ENCODE measurements around the gene CFAP100.

DNA sequence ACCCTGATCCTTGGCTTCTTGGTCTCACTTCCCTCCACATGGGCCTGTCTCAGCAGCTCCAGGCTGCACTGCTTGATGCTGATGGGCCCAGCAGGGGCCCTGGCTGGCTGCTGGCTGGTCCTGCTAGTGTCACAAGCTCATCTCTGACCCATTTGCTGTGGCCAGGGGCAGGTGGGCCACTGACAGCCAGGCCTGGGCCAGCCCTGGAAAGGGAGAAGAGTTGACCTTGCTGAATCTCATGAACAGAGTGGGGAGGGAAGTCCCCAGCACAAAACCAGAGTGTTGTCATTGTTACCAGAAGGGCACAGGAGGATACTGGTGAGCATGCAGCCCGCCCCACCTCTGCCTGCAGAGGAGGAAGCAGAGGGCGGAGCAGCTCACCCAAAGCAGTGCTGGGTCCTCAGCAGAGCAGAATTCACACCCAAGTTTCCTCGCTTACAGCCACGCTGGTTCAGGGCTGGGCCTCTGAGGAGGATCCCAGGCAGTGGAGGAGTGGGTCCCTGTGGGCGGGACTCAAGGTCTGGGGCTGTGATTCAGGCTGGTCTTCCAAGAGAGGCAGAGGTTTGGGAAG, 29.9 kb upstream of the CFAP100 start:
- TF ChIP-seq, protein P1, sequence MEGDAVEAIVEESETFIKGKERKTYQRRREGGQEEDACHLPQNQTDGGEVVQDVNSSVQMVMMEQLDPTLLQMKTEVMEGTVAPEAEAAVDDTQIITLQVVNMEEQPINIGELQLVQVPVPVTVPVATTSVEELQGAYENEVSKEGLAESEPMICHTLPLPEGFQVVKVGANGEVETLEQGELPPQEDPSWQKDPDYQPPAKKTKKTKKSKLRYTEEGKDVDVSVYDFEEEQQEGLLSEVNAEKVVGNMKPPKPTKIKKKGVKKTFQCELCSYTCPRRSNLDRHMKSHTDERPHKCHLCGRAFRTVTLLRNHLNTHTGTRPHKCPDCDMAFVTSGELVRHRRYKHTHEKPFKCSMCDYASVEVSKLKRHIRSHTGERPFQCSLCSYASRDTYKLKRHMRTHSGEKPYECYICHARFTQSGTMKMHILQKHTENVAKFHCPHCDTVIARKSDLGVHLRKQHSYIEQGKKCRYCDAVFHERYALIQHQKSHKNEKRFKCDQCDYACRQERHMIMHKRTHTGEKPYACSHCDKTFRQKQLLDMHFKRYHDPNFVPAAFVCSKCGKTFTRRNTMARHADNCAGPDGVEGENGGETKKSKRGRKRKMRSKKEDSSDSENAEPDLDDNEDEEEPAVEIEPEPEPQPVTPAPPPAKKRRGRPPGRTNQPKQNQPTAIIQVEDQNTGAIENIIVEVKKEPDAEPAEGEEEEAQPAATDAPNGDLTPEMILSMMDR (tag by site-specific recombination; IDR thresholded peaks at IDR 0.05) = no peak
- TF ChIP-seq, protein P2, sequence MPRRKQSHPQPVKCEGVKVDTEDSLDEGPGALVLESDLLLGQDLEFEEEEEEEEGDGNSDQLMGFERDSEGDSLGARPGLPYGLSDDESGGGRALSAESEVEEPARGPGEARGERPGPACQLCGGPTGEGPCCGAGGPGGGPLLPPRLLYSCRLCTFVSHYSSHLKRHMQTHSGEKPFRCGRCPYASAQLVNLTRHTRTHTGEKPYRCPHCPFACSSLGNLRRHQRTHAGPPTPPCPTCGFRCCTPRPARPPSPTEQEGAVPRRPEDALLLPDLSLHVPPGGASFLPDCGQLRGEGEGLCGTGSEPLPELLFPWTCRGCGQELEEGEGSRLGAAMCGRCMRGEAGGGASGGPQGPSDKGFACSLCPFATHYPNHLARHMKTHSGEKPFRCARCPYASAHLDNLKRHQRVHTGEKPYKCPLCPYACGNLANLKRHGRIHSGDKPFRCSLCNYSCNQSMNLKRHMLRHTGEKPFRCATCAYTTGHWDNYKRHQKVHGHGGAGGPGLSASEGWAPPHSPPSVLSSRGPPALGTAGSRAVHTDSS (tag by site-specific recombination; IDR thresholded peaks at IDR 0.05) = no peak
- TF ChIP-seq ZNF501 (tag by site-specific recombination; IDR thresholded peaks at IDR 0.05) (no peak), ZFP37 (tag by site-specific recombination; IDR thresholded peaks at IDR 0.05) (no peak), RBAK (tag by site-specific recombination; IDR thresholded peaks at IDR 0.05) (no peak), ZFHX2 (tag by site-specific recombination; conservative IDR thresholded peaks at IDR 0.05) (no peak; the same call in 1 of the 2 replicates), YY1 (tag by site-specific recombination; IDR thresholded peaks at IDR 0.05) (no peak), ZNF324 (tag by site-specific recombination; IDR thresholded peaks at IDR 0.05) (no peak), HOXA7 (CRISPR knock-in tag; IDR thresholded peaks at IDR 0.05; ENCODE audit: borderline replicate concordance) (no peak), PRDM1 (tag by site-specific recombination; IDR thresholded peaks at IDR 0.05) (no peak), ZNF707 (tag by site-specific recombination; IDR thresholded peaks at IDR 0.05) (no peak)
- TF ChIP-seq, protein P3, sequence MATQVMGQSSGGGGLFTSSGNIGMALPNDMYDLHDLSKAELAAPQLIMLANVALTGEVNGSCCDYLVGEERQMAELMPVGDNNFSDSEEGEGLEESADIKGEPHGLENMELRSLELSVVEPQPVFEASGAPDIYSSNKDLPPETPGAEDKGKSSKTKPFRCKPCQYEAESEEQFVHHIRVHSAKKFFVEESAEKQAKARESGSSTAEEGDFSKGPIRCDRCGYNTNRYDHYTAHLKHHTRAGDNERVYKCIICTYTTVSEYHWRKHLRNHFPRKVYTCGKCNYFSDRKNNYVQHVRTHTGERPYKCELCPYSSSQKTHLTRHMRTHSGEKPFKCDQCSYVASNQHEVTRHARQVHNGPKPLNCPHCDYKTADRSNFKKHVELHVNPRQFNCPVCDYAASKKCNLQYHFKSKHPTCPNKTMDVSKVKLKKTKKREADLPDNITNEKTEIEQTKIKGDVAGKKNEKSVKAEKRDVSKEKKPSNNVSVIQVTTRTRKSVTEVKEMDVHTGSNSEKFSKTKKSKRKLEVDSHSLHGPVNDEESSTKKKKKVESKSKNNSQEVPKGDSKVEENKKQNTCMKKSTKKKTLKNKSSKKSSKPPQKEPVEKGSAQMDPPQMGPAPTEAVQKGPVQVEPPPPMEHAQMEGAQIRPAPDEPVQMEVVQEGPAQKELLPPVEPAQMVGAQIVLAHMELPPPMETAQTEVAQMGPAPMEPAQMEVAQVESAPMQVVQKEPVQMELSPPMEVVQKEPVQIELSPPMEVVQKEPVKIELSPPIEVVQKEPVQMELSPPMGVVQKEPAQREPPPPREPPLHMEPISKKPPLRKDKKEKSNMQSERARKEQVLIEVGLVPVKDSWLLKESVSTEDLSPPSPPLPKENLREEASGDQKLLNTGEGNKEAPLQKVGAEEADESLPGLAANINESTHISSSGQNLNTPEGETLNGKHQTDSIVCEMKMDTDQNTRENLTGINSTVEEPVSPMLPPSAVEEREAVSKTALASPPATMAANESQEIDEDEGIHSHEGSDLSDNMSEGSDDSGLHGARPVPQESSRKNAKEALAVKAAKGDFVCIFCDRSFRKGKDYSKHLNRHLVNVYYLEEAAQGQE (tag by site-specific recombination; IDR thresholded peaks at IDR 0.05) = no peak
- TF ChIP-seq, protein P4, sequence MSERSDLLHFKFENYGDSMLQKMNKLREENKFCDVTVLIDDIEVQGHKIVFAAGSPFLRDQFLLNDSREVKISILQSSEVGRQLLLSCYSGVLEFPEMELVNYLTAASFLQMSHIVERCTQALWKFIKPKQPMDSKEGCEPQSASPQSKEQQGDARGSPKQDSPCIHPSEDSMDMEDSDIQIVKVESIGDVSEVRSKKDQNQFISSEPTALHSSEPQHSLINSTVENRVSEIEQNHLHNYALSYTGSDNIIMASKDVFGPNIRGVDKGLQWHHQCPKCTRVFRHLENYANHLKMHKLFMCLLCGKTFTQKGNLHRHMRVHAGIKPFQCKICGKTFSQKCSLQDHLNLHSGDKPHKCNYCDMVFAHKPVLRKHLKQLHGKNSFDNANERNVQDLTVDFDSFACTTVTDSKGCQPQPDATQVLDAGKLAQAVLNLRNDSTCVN (tag by site-specific recombination; optimal IDR thresholded peaks at IDR 0.05) = no peak
- TF ChIP-seq, protein P5, sequence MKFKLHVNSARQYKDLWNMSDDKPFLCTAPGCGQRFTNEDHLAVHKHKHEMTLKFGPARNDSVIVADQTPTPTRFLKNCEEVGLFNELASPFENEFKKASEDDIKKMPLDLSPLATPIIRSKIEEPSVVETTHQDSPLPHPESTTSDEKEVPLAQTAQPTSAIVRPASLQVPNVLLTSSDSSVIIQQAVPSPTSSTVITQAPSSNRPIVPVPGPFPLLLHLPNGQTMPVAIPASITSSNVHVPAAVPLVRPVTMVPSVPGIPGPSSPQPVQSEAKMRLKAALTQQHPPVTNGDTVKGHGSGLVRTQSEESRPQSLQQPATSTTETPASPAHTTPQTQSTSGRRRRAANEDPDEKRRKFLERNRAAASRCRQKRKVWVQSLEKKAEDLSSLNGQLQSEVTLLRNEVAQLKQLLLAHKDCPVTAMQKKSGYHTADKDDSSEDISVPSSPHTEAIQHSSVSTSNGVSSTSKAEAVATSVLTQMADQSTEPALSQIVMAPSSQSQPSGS (tag by site-specific recombination; IDR thresholded peaks at IDR 0.05; ENCODE audit: low read depth) = no peak
